Astrocyte (in vitro differentiated cells and primary cell): ENCODE measurements around the gene MROH7. TPM values are rescaled to one million over a fixed set of nuclear protein-coding genes. Genes with fewer than 3 reads are reported as not detected.

Source experiments
- DNase-seq: peaks from one replicate; pipeline ENCODE4 v3.0.0-alpha.2; 2010; ENCODE audit warnings: low read depth
- FAIRE-seq: peaks from 2 replicates; lab custom pipeline; 2011; peaks lifted over from hg19 to GRCh38; lab: Jason Lieb, UNC
- H2AFZ ChIP-seq: 2 replicates; pipeline ENCODE4 v1.6.0; 2012; ENCODE audit warnings: low read depth, low read length, inconsistent platforms
- H3K27ac ChIP-seq: 2 replicates; pipeline ENCODE4 v1.5.1; 2011; ENCODE audit warnings: low read depth, low read length, inconsistent platforms
- H3K27me3 ChIP-seq: 2 replicates; pipeline ENCODE4 v1.6.0; 2011; ENCODE audit warnings: low read length, inconsistent platforms; ENCODE audit not compliant: insufficient read depth
- H3K36me3 ChIP-seq: 2 replicates; pipeline ENCODE4 v1.5.1; 2011; ENCODE audit warnings: low read length, inconsistent platforms; ENCODE audit not compliant: insufficient read depth
- H3K4me1 ChIP-seq: 2 replicates; pipeline ENCODE4 v1.5.1; 2011; ENCODE audit warnings: low read length, inconsistent platforms; ENCODE audit not compliant: insufficient read depth
- H3K4me2 ChIP-seq: 2 replicates; pipeline ENCODE4 v1.6.0; 2012; ENCODE audit warnings: low read length, inconsistent platforms
- H3K4me3 ChIP-seq: 2 replicates; pipeline ENCODE4 v1.5.1; 2011; ENCODE audit warnings: low read depth, mild to moderate bottlenecking, low read length, inconsistent platforms; ENCODE audit not compliant: insufficient read depth
- H3K79me2 ChIP-seq: 2 replicates; pipeline ENCODE4 v1.6.0; 2012; ENCODE audit warnings: mild to moderate bottlenecking, low read length, inconsistent platforms; ENCODE audit not compliant: insufficient read depth
- H3K9ac ChIP-seq: 2 replicates; pipeline ENCODE4 v1.6.0; 2012; ENCODE audit warnings: mild to moderate bottlenecking, low read length, inconsistent platforms
- H3K9me3 ChIP-seq: 2 replicates; pipeline ENCODE4 v1.5.1; 2012; ENCODE audit warnings: low read depth, mild to moderate bottlenecking, low read length, inconsistent platforms; ENCODE audit not compliant: insufficient read depth
- H4K20me1 ChIP-seq: 2 replicates; pipeline ENCODE4 v1.6.0; 2012; ENCODE audit warnings: low read length, inconsistent platforms; ENCODE audit not compliant: insufficient read depth
- H3K27ac Mint-ChIP-seq: one replicate; pipeline ENCODE4 v1.8.0; 2021; ENCODE audit warnings: mild to moderate bottlenecking, mixed read lengths; ENCODE audit not compliant: unreplicated experiment
- H3K27me3 Mint-ChIP-seq: one replicate; pipeline ENCODE4 v1.8.0; 2021; ENCODE audit warnings: low read depth, mixed read lengths; ENCODE audit not compliant: unreplicated experiment
- H3K36me3 Mint-ChIP-seq: one replicate; pipeline ENCODE4 v1.8.0; 2021; ENCODE audit warnings: low read depth, mixed read lengths; ENCODE audit not compliant: unreplicated experiment
- H3K4me1 Mint-ChIP-seq: one replicate; pipeline ENCODE4 v1.8.0; 2021; ENCODE audit warnings: low read depth, mixed read lengths; ENCODE audit not compliant: unreplicated experiment
- H3K4me3 Mint-ChIP-seq: one replicate; pipeline ENCODE4 v1.8.0; 2021; ENCODE audit warnings: mild to moderate bottlenecking, moderate library complexity, mixed read lengths; ENCODE audit not compliant: unreplicated experiment
- H3K9me3 Mint-ChIP-seq: one replicate; pipeline ENCODE4 v1.8.0; 2021; ENCODE audit warnings: mild to moderate bottlenecking, mixed read lengths; ENCODE audit not compliant: unreplicated experiment
- CTCF ChIP-seq: IDR thresholded peaks from 2 replicates; pipeline ENCODE4 v1.5.1; 2011; ENCODE audit warnings: low read depth, mild to moderate bottlenecking, inconsistent platforms, low read length, moderate library complexity; ENCODE audit not compliant: insufficient read depth
- EZH2 ChIP-seq: IDR thresholded peaks from 2 replicates; pipeline ENCODE4 v1.6.1; 2012; ENCODE audit warnings: mild to moderate bottlenecking, low read length, inconsistent platforms; ENCODE audit not compliant: insufficient read depth
- total RNA-seq: library from RNA; stranded (reverse); gene quantifications from 2 replicates; pipeline ENCODE4 v1.2.1, GENCODE V29; 2021

The MROH7 gene
- total RNA-seq, 1 donor from 2014 or later: not detected

DNA sequence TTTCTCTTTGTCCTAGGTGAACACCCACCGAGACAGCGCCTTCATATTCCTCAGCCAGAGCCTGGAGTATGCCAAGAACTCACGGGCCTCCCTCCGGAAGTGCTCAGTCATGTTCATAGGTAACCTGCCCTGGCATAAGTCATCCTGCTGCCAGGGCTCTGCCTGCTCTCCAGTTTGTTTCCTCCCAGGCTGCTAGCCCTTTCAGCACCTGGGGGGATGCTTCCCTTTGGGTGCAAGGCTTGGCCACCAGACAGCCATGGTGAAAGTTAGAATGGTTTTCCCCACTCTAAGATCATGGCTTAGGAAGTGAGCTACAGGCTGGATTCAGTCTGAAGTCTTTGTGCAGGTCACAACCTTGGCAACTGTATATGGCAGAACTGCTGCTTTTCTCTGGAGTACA, 64.8 kb downstream of the MROH7 start:
- Histone ChIP-seq H3K4me1 (no peaks in the 10 kb centered on the region), H2AFZ (no peak overlapping the region), H3K4me2 (no peak overlapping the region), H3K9me3 (no peaks in the 10 kb centered on the region), H3K79me2 (no peaks in the 10 kb centered on the region), H3K36me3 (no peaks in the 10 kb centered on the region), H3K27ac (no peak overlapping the region), H3K4me3 (no peak overlapping the region), H3K27me3 (peaks cover 7% of the 10 kb centered on the region), H3K9ac (no peak overlapping the region), H4K20me1 (no peaks in the 10 kb centered on the region)
- Mint-ChIP-seq H3K4me3 (no peak overlapping the region), H3K4me1 (no peaks in the 10 kb centered on the region), H3K27me3 (peaks cover 77% of the 10 kb centered on the region), H3K9me3 (peaks cover 2% of the 10 kb centered on the region), H3K36me3 (peaks cover 3% of the 10 kb centered on the region), H3K27ac (no peak overlapping the region)
- DNase-seq (no peak), FAIRE-seq (no peak)
- no peak for TF ChIP-seq EZH2
- TF ChIP-seq CTCF: no peak

- H4K20me1 ChIP-seq: no peaks in the 10 kb centered on the region
- H3K27me3 ChIP-seq: peaks cover 7% of the 10 kb centered on the region
- Mint-ChIP-seq H3K36me3 (peaks cover 2% of the 10 kb centered on the region), H3K9me3 (peaks cover 2% of the 10 kb centered on the region), H3K4me3 (no peak overlapping the region), H3K27me3 (peaks cover 75% of the 10 kb centered on the region), H3K4me1 (no peaks in the 10 kb centered on the region), H3K27ac (no peak overlapping the region)
- no peaks in the 10 kb centered on the region for H3K4me1 ChIP-seq
- H2AFZ ChIP-seq: no peak overlapping the region
- FAIRE-seq (no peak), DNase-seq (no peak)
- H3K4me2 ChIP-seq: no peak overlapping the region
- TF ChIP-seq EZH2 (no peak), CTCF (no peak)
- H3K79me2 ChIP-seq: no peaks in the 10 kb centered on the region
- no peak overlapping the region for H3K4me3 ChIP-seq
- no peak overlapping the region for H3K27ac ChIP-seq
- H3K9ac ChIP-seq: no peak overlapping the region
- H3K36me3 ChIP-seq: no peaks in the 10 kb centered on the region
- no peaks in the 10 kb centered on the region for H3K9me3 ChIP-seq
These were observed 66.8 kb downstream of the MROH7 start for GRCh38 chr1:54708385-54708784.

DNA sequence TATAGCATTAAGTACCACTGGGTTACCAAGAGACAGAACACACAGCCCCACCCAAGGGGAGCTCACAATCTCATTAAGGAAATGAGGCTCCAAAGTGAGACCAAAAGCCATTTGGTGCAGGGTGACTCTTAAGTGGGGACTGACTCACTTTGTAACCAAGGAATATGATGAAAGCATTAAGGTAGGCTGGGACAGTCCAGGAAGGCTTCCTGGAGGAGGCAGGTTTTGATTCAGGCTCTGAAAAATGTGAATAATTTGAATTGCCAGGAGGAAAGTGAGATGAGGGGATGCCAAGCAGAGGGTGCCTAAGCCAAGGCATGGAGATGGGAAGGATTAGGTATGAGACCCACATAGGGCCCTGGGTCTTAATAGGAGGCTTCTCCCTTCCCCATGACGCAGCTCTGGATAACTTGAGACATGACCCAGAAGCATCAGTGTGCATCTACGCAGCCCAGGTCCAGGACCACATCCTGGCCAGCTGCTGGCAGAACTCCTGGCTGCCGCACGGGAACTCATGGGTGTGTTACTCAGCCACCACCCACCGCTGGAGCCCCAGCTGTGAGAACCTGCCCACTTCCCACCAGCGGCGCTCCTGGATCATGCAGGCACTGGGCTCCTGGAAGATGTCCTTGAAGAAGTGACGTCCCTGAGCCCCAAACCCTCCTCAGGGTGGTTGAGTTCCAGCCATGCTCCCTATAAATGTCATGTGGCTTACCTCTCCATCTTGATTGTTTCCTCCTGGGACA, 68.1 kb downstream of the MROH7 start:
- Mint-ChIP-seq H3K36me3 (no peaks in the 10 kb centered on the region), H3K4me3 (no peak overlapping the region), H3K27ac (no peak overlapping the region), H3K4me1 (no peaks in the 10 kb centered on the region), H3K27me3 (peaks cover 72% of the 10 kb centered on the region), H3K9me3 (no peaks in the 10 kb centered on the region)
- no peak for DNase-seq
- no peak for TF ChIP-seq CTCF
- TF ChIP-seq EZH2: no peak
- Histone ChIP-seq H3K27me3 (peaks cover 5% of the 10 kb centered on the region), H3K36me3 (no peaks in the 10 kb centered on the region), H3K9ac (no peak overlapping the region), H3K4me2 (no peak overlapping the region), H3K4me1 (no peaks in the 10 kb centered on the region), H3K79me2 (no peaks in the 10 kb centered on the region), H4K20me1 (no peaks in the 10 kb centered on the region), H3K27ac (no peak overlapping the region), H3K9me3 (no peaks in the 10 kb centered on the region), H2AFZ (no peak overlapping the region), H3K4me3 (no peak overlapping the region)
- FAIRE-seq: no peak
